Erythroblast (primary cell): ENCODE results near the gene AFDN.

Experiments
- GATA1 ChIP-seq: IDR thresholded peaks from 2 replicates; pipeline ENCODE4 v1.6.1; 2011; ENCODE audit warnings: low read depth, mild to moderate bottlenecking, control low read depth, low read length, moderate library complexity
- POLR2A ChIP-seq: IDR thresholded peaks from 2 replicates; pipeline ENCODE4 v1.6.1; 2011; ENCODE audit warnings: mild to moderate bottlenecking, low read length

- TF ChIP-seq GATA1 = no peak
- TF ChIP-seq POLR2A = no peak
Measured at GRCh38 chr6:167807756-167808155, 19.0 kb upstream of the AFDN start.
